Measurements from ENCODE around the gene DEF6. TPM values are rescaled to one million over a fixed set of nuclear protein-coding genes. Genes with fewer than 3 reads are reported as not detected.

Gene DEF6
- total RNA-seq, 1 experiment from 2014 or later: 5.6 TPM

DNA sequence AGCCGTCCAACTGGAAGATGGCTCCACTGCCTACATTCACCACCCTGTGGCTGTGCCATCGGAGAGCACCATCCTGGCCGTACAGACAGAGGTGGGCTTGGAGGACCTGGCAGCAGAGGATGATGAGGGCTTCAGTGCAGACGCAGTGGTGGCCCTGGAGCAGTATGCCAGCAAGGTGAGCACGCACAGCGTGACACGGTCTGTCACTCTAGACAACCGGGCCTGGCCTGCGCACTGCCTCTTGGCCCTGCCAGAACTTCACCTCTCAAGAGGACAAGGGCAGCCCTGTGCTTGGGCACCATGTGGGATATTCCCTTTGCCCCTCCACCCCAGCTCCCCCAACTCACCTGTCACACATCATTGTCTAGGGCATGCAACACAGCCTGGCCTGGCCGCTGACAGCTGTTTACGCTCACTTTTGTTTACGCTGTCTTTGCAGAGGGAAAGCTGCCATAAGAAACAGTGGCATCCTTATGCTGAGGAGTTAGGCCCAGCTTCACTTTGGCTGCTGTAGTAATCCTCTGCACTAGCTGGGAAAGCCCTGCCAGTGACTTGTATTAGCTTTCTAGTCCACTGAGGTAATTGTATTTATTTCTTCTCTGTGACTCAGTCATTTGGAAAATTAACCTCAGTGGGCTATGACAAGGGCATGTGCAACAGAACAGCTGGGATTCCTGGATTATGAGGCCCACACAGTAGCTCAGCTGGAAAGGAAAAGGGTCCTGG lies 9.8 kb upstream of the DEF6 start:
- Histone ChIP-seq H2BK15ac (ENCODE audit: low read depth, low read length) (no peak overlapping the region), H3K23me2 (ENCODE audit: insufficient read length, low read depth, low read length, poor library complexity, severe bottlenecking) (no peaks in the 10 kb centered on the region), H3K14ac (ENCODE audit: insufficient read depth, low read length) (no peak overlapping the region), H3K9me3 (ENCODE audit: control insufficient read depth, low read depth, low read length) (no peaks in the 10 kb centered on the region), H3K27me3 (ENCODE audit: insufficient read depth, low read length) (no peaks in the 10 kb centered on the region), H3K4ac (ENCODE audit: low read depth, low read length) (no peak overlapping the region), H3K4me2 (ENCODE audit: insufficient read depth, insufficient read length, low read length) (no peak overlapping the region), H3K79me1 (ENCODE audit: insufficient read depth, low read depth, low read length, poor library complexity, severe bottlenecking) (no peaks in the 10 kb centered on the region), H2AFZ (ENCODE audit: low read length) (no peak overlapping the region), H2BK12ac (ENCODE audit: insufficient read length, low read depth, low read length) (no peak overlapping the region), H2BK120ac (ENCODE audit: low read depth, low read length, poor library complexity, severe bottlenecking) (no peak overlapping the region), H3T11ph (ENCODE audit: low read length) (no peak overlapping the region), H3K56ac (ENCODE audit: insufficient read length, low read depth, low read length) (no peak overlapping the region), H4K91ac (ENCODE audit: insufficient read length, low read depth, low read length) (no peak overlapping the region), H4K20me1 (ENCODE audit: control insufficient read depth, insufficient read depth, insufficient read length) (no peaks in the 10 kb centered on the region), H3K4me1 (ENCODE audit: insufficient read depth, low read length) (no peaks in the 10 kb centered on the region), H4K8ac (replicated peaks; ENCODE audit: insufficient read length, low read depth, low read length) (no peak overlapping the region), H3K23ac (ENCODE audit: insufficient read length, low read depth, low read length) (no peak overlapping the region), H3K9ac (ENCODE audit: extremely low read depth, insufficient read length, low read length) (no peak overlapping the region), H3K18ac (ENCODE audit: insufficient read length, low read depth, low read length) (no peak overlapping the region), H2AK5ac (ENCODE audit: insufficient read length, low read length) (no peak overlapping the region), H4K5ac (ENCODE audit: insufficient read length, low read depth, low read length) (no peak overlapping the region), H3K79me2 (ENCODE audit: insufficient read depth, low read length) (no peaks in the 10 kb centered on the region), H2BK20ac (ENCODE audit: low read depth, low read length, poor library complexity, severe bottlenecking) (no peak overlapping the region), H2BK5ac (ENCODE audit: insufficient read length, low read length) (no peak overlapping the region), H3K27ac (ENCODE audit: insufficient read length, low read depth, low read length) (no peak overlapping the region)
- Mint-ChIP-seq H3K27me3 (ENCODE audit: low read depth) (no peaks in the 10 kb centered on the region), H3K27ac (no peak overlapping the region), H3K4me3 (no peak overlapping the region), H3K9me3 (no peaks in the 10 kb centered on the region), H3K4me1 (no peaks in the 10 kb centered on the region), H3K36me3 (ENCODE audit: insufficient read depth in 1 of 3, low read depth in 3 of 3) (peaks cover 7 to 56% (median 37%) of the 10 kb centered on the region in 3 experiments; a peak in 6 of 7 replicates)
- TF ChIP-seq, protein P1, sequence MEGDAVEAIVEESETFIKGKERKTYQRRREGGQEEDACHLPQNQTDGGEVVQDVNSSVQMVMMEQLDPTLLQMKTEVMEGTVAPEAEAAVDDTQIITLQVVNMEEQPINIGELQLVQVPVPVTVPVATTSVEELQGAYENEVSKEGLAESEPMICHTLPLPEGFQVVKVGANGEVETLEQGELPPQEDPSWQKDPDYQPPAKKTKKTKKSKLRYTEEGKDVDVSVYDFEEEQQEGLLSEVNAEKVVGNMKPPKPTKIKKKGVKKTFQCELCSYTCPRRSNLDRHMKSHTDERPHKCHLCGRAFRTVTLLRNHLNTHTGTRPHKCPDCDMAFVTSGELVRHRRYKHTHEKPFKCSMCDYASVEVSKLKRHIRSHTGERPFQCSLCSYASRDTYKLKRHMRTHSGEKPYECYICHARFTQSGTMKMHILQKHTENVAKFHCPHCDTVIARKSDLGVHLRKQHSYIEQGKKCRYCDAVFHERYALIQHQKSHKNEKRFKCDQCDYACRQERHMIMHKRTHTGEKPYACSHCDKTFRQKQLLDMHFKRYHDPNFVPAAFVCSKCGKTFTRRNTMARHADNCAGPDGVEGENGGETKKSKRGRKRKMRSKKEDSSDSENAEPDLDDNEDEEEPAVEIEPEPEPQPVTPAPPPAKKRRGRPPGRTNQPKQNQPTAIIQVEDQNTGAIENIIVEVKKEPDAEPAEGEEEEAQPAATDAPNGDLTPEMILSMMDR (conservative IDR thresholded peaks at IDR 0.05): no peak
- WGBS (ENCODE audit: extremely low coverage, insufficient read length, low lambda C conversion rate): no CpG with 5 or more reads among the region's 12 CpGs
- no peak for DNase-seq
